Common myeloid progenitor, CD34-positive (primary cell): ENCODE data around the gene RAB11FIP4.

ENCODE experiments used
- CTCF ChIA-PET: fragments of 350-600 bp; sonication (Branson Sonifier 250); formaldehyde crosslinking; loops from one replicate; lab custom pipeline; 2021; ENCODE audit warnings: antibody characterized with exemption; lab: Charles Lee
- POLR2A ChIA-PET: fragments of 350-600 bp; sonication (Branson Sonifier 250); formaldehyde crosslinking; loops from one replicate; lab custom pipeline; 2021; ENCODE audit warnings: antibody characterized with exemption; lab: Charles Lee
- DNase-seq, 3 donors: peaks; one replicate each; pipeline versions ENCODE4 v3.0.0 to v3.0.0-alpha.2; 2013
- H3K27ac ChIP-seq, 2 experiments: 1 replicate in 1 of 2; 2 replicates in 1 of 2; pipeline ENCODE4 v1.7.0; 2013; ENCODE audit warnings: inconsistent platforms in 2 of 2, low read length in 2 of 2, mild to moderate bottlenecking in 2 of 2, low read depth in 1 of 2, moderate library complexity in 1 of 2; ENCODE audit not compliant: severe bottlenecking in 2 of 2, insufficient read depth in 1 of 2, poor library complexity in 1 of 2
- H3K27me3 ChIP-seq, 5 experiments: replicated peaks in 2 of 5; 1 replicate in 3 of 5; 2 replicates in 2 of 5; pipeline versions ENCODE4 v1.6.1 to v1.7.0; 2013; ENCODE audit warnings: low read length in 4 of 5, mild to moderate bottlenecking in 2 of 5, moderate library complexity in 2 of 5, inconsistent platforms in 1 of 5; ENCODE audit not compliant: insufficient read depth in 5 of 5, control insufficient read depth in 4 of 5
- H3K36me3 ChIP-seq, 4 experiments: 1 replicate in 2 of 4; 2 replicates in 2 of 4; pipeline versions ENCODE4 v1.6.1 to v1.7.0; 2013; ENCODE audit warnings: low read length in 3 of 4, control low read depth in 1 of 4, mild to moderate bottlenecking in 1 of 4; ENCODE audit not compliant: control insufficient read depth in 4 of 4, insufficient read depth in 4 of 4
- H3K4me1 ChIP-seq, 4 experiments: 1 replicate in 3 of 4; 2 replicates in 1 of 4; pipeline versions ENCODE4 v1.6.1 to v1.7.1; 2013; ENCODE audit warnings: low read length in 3 of 4, mild to moderate bottlenecking in 3 of 4, control low read depth in 1 of 4, inconsistent platforms in 1 of 4, moderate library complexity in 1 of 4; ENCODE audit not compliant: control insufficient read depth in 4 of 4, insufficient read depth in 4 of 4; ENCODE audit errors: control extremely low read depth in 1 of 4
- H3K4me3 ChIP-seq, 7 experiments: 1 replicate in 4 of 7; 2 replicates in 3 of 7; pipeline versions ENCODE4 v1.5.1 to v1.7.0; 2013; ENCODE audit warnings: mild to moderate bottlenecking in 7 of 7, low read length in 6 of 7, moderate library complexity in 6 of 7, inconsistent platforms in 2 of 7, low read depth in 2 of 7, control low read depth in 1 of 7; ENCODE audit not compliant: insufficient read depth in 4 of 7, control insufficient read depth in 1 of 7; ENCODE audit errors: extremely low read depth in 1 of 7
- H3K9me3 ChIP-seq, 5 experiments: 1 replicate in 4 of 5; 2 replicates in 1 of 5; pipeline versions ENCODE4 v1.6.1 to v1.7.1; 2013; ENCODE audit warnings: low read length in 4 of 5, mild to moderate bottlenecking in 2 of 5, inconsistent platforms in 1 of 5, low read depth in 1 of 5, moderate library complexity in 1 of 5; ENCODE audit not compliant: control insufficient read depth in 4 of 5, insufficient read depth in 2 of 5; ENCODE audit errors: control extremely low read depth in 1 of 5
- WGBS: methylation state at CpG from one replicate; pipeline ENCODE4 v1.1.5; 2013; ENCODE audit not compliant: insufficient coverage; 5-methylcytosine and 5-hydroxymethylcytosine counted together

The RAB11FIP4 gene

DNA sequence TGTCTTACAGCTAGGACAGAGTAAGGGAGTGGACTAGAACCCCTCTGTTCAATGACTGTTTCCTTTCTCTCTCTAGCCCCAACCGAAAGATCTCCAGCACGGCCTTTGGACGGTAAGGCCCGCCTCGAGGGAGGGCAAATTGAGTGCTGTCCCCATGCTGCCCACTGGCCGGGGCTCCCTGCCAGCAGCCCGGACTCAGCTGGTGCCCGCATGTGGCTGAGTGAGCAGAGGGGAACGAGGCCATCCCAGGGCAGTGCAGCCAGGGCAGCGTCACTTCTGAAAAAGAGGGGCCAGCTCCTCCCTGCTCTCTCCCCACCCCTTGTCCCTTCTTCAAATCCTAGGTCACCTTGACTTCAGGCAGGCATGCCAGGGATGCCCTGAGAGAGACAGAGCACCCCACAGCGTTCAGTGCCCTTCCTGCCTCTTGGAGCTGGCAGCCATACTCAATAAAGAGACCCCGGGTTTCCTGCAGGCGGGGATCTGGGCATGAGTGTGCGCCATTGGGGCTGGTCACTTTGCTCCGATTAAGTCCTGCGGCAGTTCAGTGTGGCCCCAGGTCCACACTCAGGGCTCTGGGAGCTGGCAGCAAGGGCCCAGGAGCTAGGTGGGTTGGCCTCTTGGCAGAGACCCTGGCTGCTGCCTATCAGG, 130.9 kb downstream of the RAB11FIP4 start:
- POLR2A ChIA-PET: interaction anchor here (0.5 to 1.0 kb wide), 3 partner anchors 12 to 486 kb away, joined by 3 read pairs; no protein-coding TSS in a partner anchor
- no peak for DNase-seq
- peaks cover 0 to 42% (median 4%) of the 10 kb centered on the region in 4 experiments for H3K36me3 ChIP-seq
- CTCF ChIA-PET: interaction anchor here (0.9 to 10.0 kb wide), 13 partner anchors 9 to 320 kb away, joined by 3 to 167 read pairs (median 7); partner anchors contain the start of gene RAB11FIP4
- WGBS: 95% methylated on average over 14 of the region's 16 CpGs
- peaks cover 0 to 4% (median 0%) of the 10 kb centered on the region in 4 experiments for H3K4me1 ChIP-seq
- H3K9me3 ChIP-seq: peaks cover 0 to 16% (median 10%) of the 10 kb centered on the region in 5 experiments
- no peak overlapping the region for H3K4me3 ChIP-seq
- no peaks in the 10 kb centered on the region for H3K27me3 ChIP-seq
- H3K27ac ChIP-seq: no peak overlapping the region

DNA sequence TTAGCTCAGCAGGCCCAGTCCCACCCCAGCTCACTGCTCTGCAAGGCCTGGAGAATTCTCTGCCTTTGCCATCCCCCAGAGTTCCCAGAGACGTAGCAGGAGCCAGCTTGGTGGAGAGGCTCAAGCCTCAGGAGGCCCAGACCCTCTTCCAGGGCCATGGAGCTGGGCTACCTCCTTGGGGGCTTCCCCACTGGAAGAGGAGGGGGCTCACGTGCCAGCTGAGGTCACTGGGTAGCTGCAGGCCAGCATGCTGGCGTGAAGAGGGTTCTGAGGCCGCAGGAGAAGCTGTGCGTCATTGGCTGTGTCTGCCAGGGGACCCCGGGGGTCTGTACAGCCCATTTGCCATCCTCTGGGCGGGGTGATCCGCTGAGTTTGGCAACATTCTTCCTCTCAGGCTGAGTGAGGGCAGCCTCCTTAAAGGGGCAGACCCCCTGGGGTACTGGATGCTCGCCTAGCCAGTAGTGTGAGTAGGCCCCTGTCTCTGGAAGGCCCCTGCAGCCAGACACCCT, 131.6 kb downstream of the RAB11FIP4 start:
- DNase-seq: no peak
- H3K27me3 ChIP-seq: no peaks in the 10 kb centered on the region
- ChIA-PET CTCF (interaction anchor here (0.9 to 10.0 kb wide), 11 partner anchors 9 to 319 kb away, joined by 3 to 167 read pairs (median 8); partner anchors contain the start of gene RAB11FIP4), POLR2A (interaction anchor here (0.5 to 1.0 kb wide), 2 partner anchors 13 to 30 kb away, joined by 3 read pairs; no protein-coding TSS in a partner anchor)
- peaks cover 0 to 42% (median 4%) of the 10 kb centered on the region in 4 experiments for H3K36me3 ChIP-seq
- 96% methylated on average over 9 of the region's 9 CpGs for WGBS
- H3K4me3 ChIP-seq: no peak overlapping the region
- peaks cover 0 to 16% (median 10%) of the 10 kb centered on the region in 5 experiments for H3K9me3 ChIP-seq
- H3K4me1 ChIP-seq: peaks cover 0 to 4% (median 0%) of the 10 kb centered on the region in 4 experiments
- H3K27ac ChIP-seq: no peak overlapping the region

DNA sequence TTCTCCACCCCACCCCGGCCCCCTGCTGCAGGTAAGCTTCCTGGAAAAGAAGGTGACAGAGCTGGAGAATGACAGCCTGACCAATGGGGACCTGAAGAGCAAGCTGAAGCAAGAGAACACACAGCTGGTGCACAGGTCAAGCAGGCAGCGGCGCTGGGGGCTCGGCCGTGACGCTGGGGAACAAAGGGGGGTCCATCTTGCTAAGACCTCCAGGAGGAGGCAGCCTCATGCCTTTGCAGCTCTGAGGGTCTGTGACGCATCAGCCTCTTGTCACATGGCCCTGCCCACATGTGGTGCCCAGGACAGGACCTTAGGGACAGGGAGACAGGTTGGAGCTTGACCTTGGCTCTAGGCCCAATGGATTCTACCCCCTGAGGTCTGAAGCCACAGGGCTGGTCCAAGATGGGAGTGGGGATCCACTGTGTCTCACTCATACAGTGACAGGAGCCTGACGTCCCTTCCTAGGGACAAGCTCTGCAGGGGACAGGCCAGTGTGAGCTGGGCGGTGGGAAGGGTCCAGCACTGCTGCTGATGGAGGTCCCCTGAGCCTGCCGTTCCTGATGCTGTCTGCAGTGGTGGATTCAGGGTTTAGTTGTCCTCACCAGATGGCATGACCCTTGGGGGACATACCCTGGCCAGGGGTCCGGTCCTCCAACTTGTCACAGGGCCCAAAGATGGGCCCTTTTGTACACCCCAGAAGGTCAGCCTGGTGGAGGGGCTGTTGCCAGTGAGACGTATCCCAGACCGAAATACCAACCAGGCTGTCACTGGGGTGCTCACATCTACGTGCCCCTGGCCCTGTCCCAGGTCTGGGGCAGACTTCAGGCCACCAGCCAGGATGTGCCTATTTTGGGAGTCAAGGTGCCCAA, 132.6 kb downstream of the RAB11FIP4 start:
- Histone ChIP-seq H3K27me3 (no peaks in the 10 kb centered on the region), H3K4me1 (peaks cover 0 to 4% (median 0%) of the 10 kb centered on the region in 4 experiments), H3K4me3 (no peak overlapping the region), H3K36me3 (peaks cover 0 to 50% (median 4%) of the 10 kb centered on the region in 4 experiments), H3K9me3 (peaks cover 0 to 16% (median 10%) of the 10 kb centered on the region in 5 experiments), H3K27ac (no peak overlapping the region)
- CTCF ChIA-PET: interaction anchor here (0.6 to 10.0 kb wide), 21 partner anchors 10 to 319 kb away, joined by 3 to 167 read pairs (median 4); partner anchors contain the start of gene RAB11FIP4
- WGBS: 98% methylated on average over 13 of the region's 14 CpGs
- POLR2A ChIA-PET: no interaction called here
- DNase-seq: no peak

DNA sequence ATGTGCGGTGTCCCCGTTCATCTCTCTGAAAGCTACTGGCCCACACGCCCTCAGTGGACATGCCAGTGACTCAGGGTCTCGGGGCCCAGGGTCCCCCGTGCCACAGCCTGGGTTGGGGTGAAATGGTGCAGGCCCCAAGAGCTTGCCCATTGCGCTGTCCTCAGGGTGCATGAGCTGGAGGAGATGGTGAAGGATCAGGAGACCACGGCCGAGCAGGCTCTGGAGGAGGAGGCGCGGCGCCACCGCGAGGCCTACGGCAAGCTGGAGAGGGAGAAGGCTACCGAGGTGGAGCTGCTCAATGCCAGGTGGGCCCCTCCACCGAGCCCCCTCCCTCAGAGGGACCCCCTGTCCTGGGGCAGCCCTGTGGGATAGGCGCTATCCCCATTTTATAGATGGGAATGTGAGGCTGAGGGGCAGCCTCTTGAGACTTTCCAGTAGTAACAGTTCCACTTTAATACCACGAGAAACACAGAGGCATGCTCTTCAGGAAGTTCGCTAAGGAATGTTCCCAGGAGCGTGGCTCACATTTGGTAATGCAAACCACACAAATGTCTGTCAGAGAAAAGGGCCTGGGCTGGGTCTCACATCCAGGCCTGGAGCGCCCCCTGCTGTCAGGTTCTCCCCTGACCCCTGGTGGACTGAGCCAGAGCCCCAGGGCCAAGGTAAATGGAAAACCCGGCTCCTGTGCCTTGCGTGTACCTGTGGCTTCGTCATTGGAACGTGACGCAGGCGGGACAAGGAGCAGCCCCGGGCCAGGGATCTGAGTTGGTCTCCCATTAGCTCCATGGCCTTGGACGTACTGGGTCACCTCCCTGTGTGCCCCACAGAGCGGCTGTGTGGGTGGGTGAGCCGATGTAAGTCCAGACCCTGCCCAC, 133.7 kb downstream of the RAB11FIP4 start:
- POLR2A ChIA-PET: no interaction called here
- Histone ChIP-seq H3K27ac (no peak overlapping the region), H3K27me3 (no peaks in the 10 kb centered on the region), H3K4me1 (peaks cover 0 to 4% (median 0%) of the 10 kb centered on the region in 4 experiments), H3K36me3 (peaks cover 0 to 56% (median 4%) of the 10 kb centered on the region in 4 experiments), H3K9me3 (peaks cover 0 to 16% (median 10%) of the 10 kb centered on the region in 5 experiments), H3K4me3 (no peak overlapping the region)
- DNase-seq: peak; percentile 68 to 80 (median 75)
- CTCF ChIA-PET: interaction anchor here (0.6 to 10.0 kb wide), 20 partner anchors 9 to 317 kb away, joined by 3 to 167 read pairs (median 5); partner anchors contain the start of gene RAB11FIP4
- 82% methylated on average over 24 of the region's 31 CpGs for WGBS

DNA sequence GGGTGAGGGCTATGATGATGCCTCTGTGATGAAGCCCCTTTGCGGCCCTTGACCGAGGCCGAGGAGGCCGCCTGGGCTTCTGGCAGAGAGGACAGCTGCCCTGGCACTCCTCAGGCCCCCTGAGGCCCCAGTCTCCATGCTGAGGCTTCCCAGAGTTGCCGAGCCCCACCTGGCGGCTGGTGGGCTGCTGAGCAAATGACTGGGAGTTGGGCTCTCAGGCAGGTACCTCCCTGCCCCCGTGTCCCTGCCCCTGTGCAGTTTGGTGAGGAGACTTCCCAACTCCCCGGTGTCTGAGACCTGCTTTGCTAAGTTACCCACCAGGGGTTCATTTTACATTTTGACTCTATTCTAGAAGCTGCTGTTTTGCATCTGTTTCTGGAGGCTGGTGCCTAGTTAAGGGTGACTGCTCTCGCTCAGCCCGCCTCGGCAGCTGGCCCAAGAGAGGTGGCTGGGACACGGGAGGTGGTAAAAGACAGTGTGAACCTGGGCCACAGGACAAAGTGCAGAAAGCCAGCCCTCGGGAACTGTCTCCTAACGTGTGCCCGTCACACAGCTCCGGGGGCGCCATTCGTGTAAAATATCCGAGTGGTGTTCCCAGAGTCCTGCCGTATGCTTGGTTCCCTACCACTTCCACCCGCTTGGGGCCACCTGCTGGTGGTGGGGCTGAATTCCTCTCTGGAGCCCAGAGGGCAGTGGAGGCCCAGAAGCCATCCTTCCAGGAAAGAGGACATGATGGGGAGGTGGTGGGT, 134.5 kb downstream of the RAB11FIP4 start:
- H3K36me3 ChIP-seq: peaks cover 0 to 64% (median 4%) of the 10 kb centered on the region in 4 experiments
- 96% methylated on average over 18 of the region's 21 CpGs for WGBS
- no peaks in the 10 kb centered on the region for H3K27me3 ChIP-seq
- POLR2A ChIA-PET: no interaction called here
- H3K27ac ChIP-seq: no peak overlapping the region
- no peak for DNase-seq
- CTCF ChIA-PET: interaction anchor here (0.7 to 10.0 kb wide), 13 partner anchors 9 to 186 kb away, joined by 3 to 167 read pairs (median 6); partner anchors contain the start of gene RAB11FIP4
- H3K4me1 ChIP-seq: peaks cover 0 to 4% (median 0%) of the 10 kb centered on the region in 4 experiments
- no peak overlapping the region for H3K4me3 ChIP-seq
- H3K9me3 ChIP-seq: peaks cover 0 to 16% (median 10%) of the 10 kb centered on the region in 5 experiments
